ENCODE results near the gene GPC6.

GRCh38 chr13:93963266-93964145 lies 736.9 kb downstream of the GPC6 start:
- TF ChIP-seq, protein P1, sequence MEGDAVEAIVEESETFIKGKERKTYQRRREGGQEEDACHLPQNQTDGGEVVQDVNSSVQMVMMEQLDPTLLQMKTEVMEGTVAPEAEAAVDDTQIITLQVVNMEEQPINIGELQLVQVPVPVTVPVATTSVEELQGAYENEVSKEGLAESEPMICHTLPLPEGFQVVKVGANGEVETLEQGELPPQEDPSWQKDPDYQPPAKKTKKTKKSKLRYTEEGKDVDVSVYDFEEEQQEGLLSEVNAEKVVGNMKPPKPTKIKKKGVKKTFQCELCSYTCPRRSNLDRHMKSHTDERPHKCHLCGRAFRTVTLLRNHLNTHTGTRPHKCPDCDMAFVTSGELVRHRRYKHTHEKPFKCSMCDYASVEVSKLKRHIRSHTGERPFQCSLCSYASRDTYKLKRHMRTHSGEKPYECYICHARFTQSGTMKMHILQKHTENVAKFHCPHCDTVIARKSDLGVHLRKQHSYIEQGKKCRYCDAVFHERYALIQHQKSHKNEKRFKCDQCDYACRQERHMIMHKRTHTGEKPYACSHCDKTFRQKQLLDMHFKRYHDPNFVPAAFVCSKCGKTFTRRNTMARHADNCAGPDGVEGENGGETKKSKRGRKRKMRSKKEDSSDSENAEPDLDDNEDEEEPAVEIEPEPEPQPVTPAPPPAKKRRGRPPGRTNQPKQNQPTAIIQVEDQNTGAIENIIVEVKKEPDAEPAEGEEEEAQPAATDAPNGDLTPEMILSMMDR (optimal IDR thresholded peaks at IDR 0.05 in 1 of 3, IDR thresholded peaks at IDR 0.05 in 1 of 3, conservative IDR thresholded peaks at IDR 0.05 in 1 of 3; ENCODE audit: extremely low read depth in 1 of 3, insufficient read depth in 2 of 3, low read length in 3 of 3), result no peak
- TF ChIP-seq EZH2 (IDR thresholded peaks at IDR 0.05; ENCODE audit: low read length), result no peak

Data from keratinocyte (primary cell).